Left colon (tissue), 2 donors: ENCODE results near the gene CFAP54. TPM values are rescaled to one million over a fixed set of nuclear protein-coding genes. Genes with fewer than 3 reads are reported as not detected.

Experiments
- ATAC-seq: fragments of 200-7000 bp; cut with Tn5 transposase; one replicate; pipeline ENCODE4 v1.9.1; 2020; ENCODE audit warnings: mild to moderate bottlenecking, moderate library complexity
- DNase-seq, 2 donors: peaks; one replicate each; pipeline ENCODE4 v3.0.0-alpha.2; 2020
- intact Hi-C, 2 donors: fragments of 100-400 bp; cut with DNase I in 1 of 2; cut with micrococcal nuclease in 1 of 2; formaldehyde crosslinking; loops; one replicate each; pipeline versions ENCODE4 v1.11.2 to v1.14.0; 2022; cut with DNase I, micrococcal nuclease
- total RNA-seq, 2 donors: library from RNA; stranded (reverse); fragmentation: NEBNext Ultra II Directional; extraction: Animal tissue kit (Norgen Biotek cat#: 25700); gene quantifications; one replicate each; pipeline ENCODE4 v1.2.1, GENCODE V29; 2021
- donor health status: DM: no; HTN: no; CAD: no.
- donor health status: DM: yes; HTN: yes; CAD: no.

Gene CFAP54
- total RNA-seq, 2 donors from 2014 or later = 0.53 to 0.64 TPM

GRCh38 chr12:96897421-96897820, 408.0 kb downstream of the CFAP54 start:
- intact Hi-C loops = no loop called here
- ATAC-seq = no peak

GRCh38 chr12:96901175-96901574, 411.8 kb downstream of the CFAP54 start:
- DNase-seq (no peak), ATAC-seq (no peak)
- intact Hi-C loops = no loop called here

More at GRCh38 chr12:96897421-96897820, 408.0 kb downstream of the CFAP54 start:
- DNase-seq = no peak

GRCh38 chr12:96902076-96902475, 412.7 kb downstream of the CFAP54 start:
- DNase-seq (no peak), ATAC-seq (no peak)
- intact Hi-C loops = no loop called here

- no peak for DNase-seq
- no peak for ATAC-seq
These were observed 417.1 kb downstream of the CFAP54 start for GRCh38 chr12:96906498-96906848.

GRCh38 chr12:96906849-96907670, 417.7 kb downstream of the CFAP54 start, which contains the start of gene NEDD1:
Gene NEDD1 (plus strand): TSS chr12:96907257. CDS start chr12:96909760, 2,503 bp downstream.
- intact Hi-C loops = no loop called here
- ATAC-seq (peak; percentile 93), DNase-seq (peak; percentile 77 to 92)

More at GRCh38 chr12:96906498-96906848, 417.1 kb downstream of the CFAP54 start:
- intact Hi-C loops = no loop called here

GRCh38 chr12:96907671-96908422, 418.5 kb downstream of the CFAP54 start:
- DNase-seq (peak in 1 of 2 donors; percentile 31), ATAC-seq (peak; percentile 52)
- intact Hi-C loops = no loop called here

GRCh38 chr12:96908423-96908675, 419.0 kb downstream of the CFAP54 start:
- no peak for ATAC-seq
- DNase-seq = no peak
- intact Hi-C loops = no loop called here

GRCh38 chr12:96912261-96912660, 422.9 kb downstream of the CFAP54 start:
- ATAC-seq = no peak
- intact Hi-C loops = no loop called here

GRCh38 chr12:96912943-96913342, 423.6 kb downstream of the CFAP54 start:
- no peak for DNase-seq
- ATAC-seq = no peak
- intact Hi-C loops = no loop called here

More at GRCh38 chr12:96912261-96912660, 422.9 kb downstream of the CFAP54 start:
- DNase-seq = no peak

- DNase-seq = no peak
- no peak for ATAC-seq
- intact Hi-C loops = no loop called here
These were observed 430.3 kb downstream of the CFAP54 start for GRCh38 chr12:96919510-96920210.

Other genes with a start within 250 kb of the CFAP54 start
- gene CDK17, start 89.1 kb upstream of the CFAP54 start, total RNA-seq = 10 to 100 TPM; 20.6 to 21.0 TPM